SH-SY5Y (cell line): ENCODE measurements around the gene EDN2.

Experiments
- GATA2 ChIP-seq: IDR thresholded peaks from 2 replicates; pipeline ENCODE4 v1.6.1; 2011; ENCODE audit warnings: mild to moderate bottlenecking, low read depth, low read length
- GATA3 ChIP-seq: IDR thresholded peaks from 2 replicates; pipeline ENCODE4 v1.6.1; 2011; ENCODE audit warnings: low read depth, mild to moderate bottlenecking, low read length, moderate library complexity

Gene EDN2

GRCh38 chr1:41430069-41430468, 54.4 kb downstream of the EDN2 start:
- TF ChIP-seq GATA2: no peak
- TF ChIP-seq GATA3: no peak

GRCh38 chr1:41429641-41430035, 54.8 kb downstream of the EDN2 start:
- no peak for TF ChIP-seq GATA3
- no peak for TF ChIP-seq GATA2
